ENCODE results near the gene GCN1. TPM values are rescaled to one million over a fixed set of nuclear protein-coding genes. Genes with fewer than 3 reads are reported as not detected.

Gene GCN1
- total and polyA plus RNA-seq, 2 donors (not counting 1 experiment from before 2014, with no cell fraction given), result 30.8 to 93.1 TPM

GRCh38 chr12:120119271-120119973, 75.1 kb downstream of the GCN1 start:
- TF ChIP-seq CTCF (conservative IDR thresholded peaks at IDR 0.05 in 1 of 2, IDR thresholded peaks at IDR 0.05 in 1 of 2; ENCODE audit: low read depth in 1 of 2, low read length in 2 of 2), result no peak
- TF ChIP-seq EZH2 (IDR thresholded peaks at IDR 0.05; ENCODE audit: low read length, missing control alignments), result no peak
- Histone ChIP-seq H3K4me1 (ENCODE audit: control insufficient read depth, extremely low read depth, insufficient read depth, low read length) (peaks cover 5% of the 10 kb centered on the region), H3K4me3 (replicated peaks in 1 of 4; ENCODE audit: control extremely low read depth in 1 of 4, insufficient read depth in 1 of 4, low read depth in 3 of 4, low read length in 4 of 4) (no peak overlapping the region), H4K20me1 (ENCODE audit: control insufficient read depth, extremely low read depth, insufficient read depth, low read length) (no peaks in the 10 kb centered on the region), H3K27me3 (ENCODE audit: control insufficient read depth, insufficient read depth, low read length) (no peaks in the 10 kb centered on the region), H3K4me2 (ENCODE audit: extremely low read depth, insufficient read depth, low read length) (no peak overlapping the region), H2AFZ (ENCODE audit: low read length) (no peak overlapping the region), H3K36me3 (ENCODE audit: control insufficient read depth, insufficient read depth, low read length) (no peaks in the 10 kb centered on the region), H3K9ac (ENCODE audit: insufficient read depth, low read length) (no peak overlapping the region), H3K9me3 (ENCODE audit: control insufficient read depth, insufficient read depth, low read depth, low read length) (no peaks in the 10 kb centered on the region), H3K79me2 (ENCODE audit: control insufficient read depth, insufficient read depth, low read length) (peaks cover 30% of the 10 kb centered on the region), H3K27ac (ENCODE audit: insufficient read depth, low read length) (peak overlapping the region; percentile 32)
- peak; percentile 33 to 71 for DNase-seq (ENCODE audit: low read depth in 2 of 2)

GRCh38 chr12:120118321-120119061, 76.0 kb downstream of the GCN1 start:
- DNase-seq (ENCODE audit: low read depth in 2 of 2), result peak; percentile 22 to 39
- Histone ChIP-seq H3K4me1 (ENCODE audit: control insufficient read depth, extremely low read depth, insufficient read depth, low read length) (peaks cover 5% of the 10 kb centered on the region), H3K79me2 (ENCODE audit: control insufficient read depth, insufficient read depth, low read length) (peaks cover 39% of the 10 kb centered on the region), H3K9me3 (ENCODE audit: control insufficient read depth, insufficient read depth, low read depth, low read length) (no peaks in the 10 kb centered on the region), H3K27ac (ENCODE audit: insufficient read depth, low read length) (peak overlapping the region; percentile 58), H3K4me2 (ENCODE audit: extremely low read depth, insufficient read depth, low read length) (peak overlapping the region; percentile 71), H3K27me3 (ENCODE audit: control insufficient read depth, insufficient read depth, low read length) (no peaks in the 10 kb centered on the region), H3K4me3 (replicated peaks in 1 of 4; ENCODE audit: control extremely low read depth in 1 of 4, insufficient read depth in 1 of 4, low read depth in 3 of 4, low read length in 4 of 4) (peak overlapping the region; percentile 51 to 94 (median 83)), H2AFZ (ENCODE audit: low read length) (no peak overlapping the region), H3K36me3 (ENCODE audit: control insufficient read depth, insufficient read depth, low read length) (peaks cover 2% of the 10 kb centered on the region), H3K9ac (ENCODE audit: insufficient read depth, low read length) (no peak overlapping the region), H4K20me1 (ENCODE audit: control insufficient read depth, extremely low read depth, insufficient read depth, low read length) (no peaks in the 10 kb centered on the region)
- TF ChIP-seq CTCF (conservative IDR thresholded peaks at IDR 0.05 in 1 of 2, IDR thresholded peaks at IDR 0.05 in 1 of 2; ENCODE audit: low read depth in 1 of 2, low read length in 2 of 2) (no peak), EZH2 (IDR thresholded peaks at IDR 0.05; ENCODE audit: low read length, missing control alignments) (no peak)

- Histone ChIP-seq H3K4me3 (replicated peaks in 1 of 4; ENCODE audit: control extremely low read depth in 1 of 4, insufficient read depth in 1 of 4, low read depth in 3 of 4, low read length in 4 of 4) (peak overlapping the region; percentile 51 to 94 (median 83)), H3K36me3 (ENCODE audit: control insufficient read depth, insufficient read depth, low read length) (peaks cover 2% of the 10 kb centered on the region), H3K4me2 (ENCODE audit: extremely low read depth, insufficient read depth, low read length) (peak overlapping the region; percentile 71), H3K79me2 (ENCODE audit: control insufficient read depth, insufficient read depth, low read length) (peaks cover 44% of the 10 kb centered on the region), H3K9ac (ENCODE audit: insufficient read depth, low read length) (no peak overlapping the region), H3K27me3 (ENCODE audit: control insufficient read depth, insufficient read depth, low read length) (no peaks in the 10 kb centered on the region), H2AFZ (ENCODE audit: low read length) (no peak overlapping the region), H3K4me1 (ENCODE audit: control insufficient read depth, extremely low read depth, insufficient read depth, low read length) (peaks cover 5% of the 10 kb centered on the region), H4K20me1 (ENCODE audit: control insufficient read depth, extremely low read depth, insufficient read depth, low read length) (no peaks in the 10 kb centered on the region), H3K27ac (ENCODE audit: insufficient read depth, low read length) (no peak overlapping the region), H3K9me3 (ENCODE audit: control insufficient read depth, insufficient read depth, low read depth, low read length) (no peaks in the 10 kb centered on the region)
- DNase-seq (ENCODE audit: low read depth in 2 of 2), result no peak
- TF ChIP-seq CTCF (conservative IDR thresholded peaks at IDR 0.05 in 1 of 2, IDR thresholded peaks at IDR 0.05 in 1 of 2; ENCODE audit: low read depth in 1 of 2, low read length in 2 of 2) (no peak), EZH2 (IDR thresholded peaks at IDR 0.05; ENCODE audit: low read length, missing control alignments) (no peak)
These were observed 76.6 kb downstream of the GCN1 start for GRCh38 chr12:120117961-120118320.
